Fibroblast of skin of right biceps (primary cell): ENCODE measurements around the gene BLTP3B.
A peak's percentile ranks its signal among the peaks of the same experiment; 100 is the strongest.
"Not testable (repeated sequence)": the region's sequence is repeated elsewhere in the genome, so short reads cannot be mapped to it uniquely, and the experiment has no call there.

Experiments
- DNase-seq: peaks from one replicate; pipeline ENCODE4 v3.0.0-alpha.2; 2013

BLTP3B gene, protein sequence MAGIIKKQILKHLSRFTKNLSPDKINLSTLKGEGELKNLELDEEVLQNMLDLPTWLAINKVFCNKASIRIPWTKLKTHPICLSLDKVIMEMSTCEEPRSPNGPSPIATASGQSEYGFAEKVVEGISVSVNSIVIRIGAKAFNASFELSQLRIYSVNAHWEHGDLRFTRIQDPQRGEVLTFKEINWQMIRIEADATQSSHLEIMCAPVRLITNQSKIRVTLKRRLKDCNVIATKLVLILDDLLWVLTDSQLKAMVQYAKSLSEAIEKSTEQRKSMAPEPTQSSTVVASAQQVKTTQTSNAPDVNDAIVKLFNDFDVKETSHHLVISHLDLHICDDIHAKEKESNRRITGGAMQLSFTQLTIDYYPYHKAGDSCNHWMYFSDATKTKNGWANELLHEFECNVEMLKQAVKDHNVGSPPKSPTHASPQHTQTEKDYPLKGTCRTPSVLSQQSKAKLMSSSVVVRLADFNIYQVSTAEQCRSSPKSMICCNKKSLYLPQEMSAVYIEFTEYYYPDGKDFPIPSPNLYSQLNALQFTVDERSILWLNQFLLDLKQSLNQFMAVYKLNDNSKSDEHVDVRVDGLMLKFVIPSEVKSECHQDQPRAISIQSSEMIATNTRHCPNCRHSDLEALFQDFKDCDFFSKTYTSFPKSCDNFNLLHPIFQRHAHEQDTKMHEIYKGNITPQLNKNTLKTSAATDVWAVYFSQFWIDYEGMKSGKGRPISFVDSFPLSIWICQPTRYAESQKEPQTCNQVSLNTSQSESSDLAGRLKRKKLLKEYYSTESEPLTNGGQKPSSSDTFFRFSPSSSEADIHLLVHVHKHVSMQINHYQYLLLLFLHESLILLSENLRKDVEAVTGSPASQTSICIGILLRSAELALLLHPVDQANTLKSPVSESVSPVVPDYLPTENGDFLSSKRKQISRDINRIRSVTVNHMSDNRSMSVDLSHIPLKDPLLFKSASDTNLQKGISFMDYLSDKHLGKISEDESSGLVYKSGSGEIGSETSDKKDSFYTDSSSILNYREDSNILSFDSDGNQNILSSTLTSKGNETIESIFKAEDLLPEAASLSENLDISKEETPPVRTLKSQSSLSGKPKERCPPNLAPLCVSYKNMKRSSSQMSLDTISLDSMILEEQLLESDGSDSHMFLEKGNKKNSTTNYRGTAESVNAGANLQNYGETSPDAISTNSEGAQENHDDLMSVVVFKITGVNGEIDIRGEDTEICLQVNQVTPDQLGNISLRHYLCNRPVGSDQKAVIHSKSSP (N-terminal part only)

DNA sequence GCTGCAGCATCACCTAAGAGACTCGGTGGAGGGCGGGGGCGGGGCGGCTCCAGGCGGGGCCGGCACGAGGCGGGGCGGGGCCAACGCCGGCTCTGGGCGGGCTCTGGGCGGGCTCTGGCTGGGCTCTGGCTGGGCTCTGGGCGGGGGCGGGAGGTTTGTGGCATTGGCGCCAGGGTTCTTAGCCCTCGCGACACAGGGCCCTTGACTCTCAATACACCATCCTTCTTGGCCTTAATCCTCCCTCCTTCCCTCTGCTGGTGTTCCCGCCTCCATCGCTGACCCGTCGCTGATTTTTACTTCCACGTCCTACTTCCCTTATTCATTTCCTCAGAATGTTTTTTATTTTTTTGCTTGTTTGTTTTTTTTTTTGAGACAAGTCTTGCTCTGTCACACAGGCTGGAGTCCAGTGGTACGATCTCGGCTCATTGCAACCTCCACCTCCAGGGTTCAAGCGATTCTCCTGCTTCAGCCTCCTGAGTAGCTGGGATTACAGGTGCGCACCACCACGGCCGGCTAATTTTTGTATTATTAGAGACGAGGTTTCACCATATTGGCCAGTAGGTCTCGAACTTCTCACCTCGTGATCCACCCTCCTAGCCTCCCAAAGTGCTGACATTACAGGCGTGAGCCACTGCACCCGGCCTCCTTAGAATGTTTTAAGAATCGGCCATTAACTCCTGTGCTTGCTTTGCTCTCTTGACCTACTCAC lies at the start of gene BLTP3B:
Gene BLTP3B, minus strand, starts transcription at position 24 of the 709 bp plus-strand sequence. CDS start 239 bp downstream, outside the sequence.
- peak; percentile 84 for DNase-seq

DNA sequence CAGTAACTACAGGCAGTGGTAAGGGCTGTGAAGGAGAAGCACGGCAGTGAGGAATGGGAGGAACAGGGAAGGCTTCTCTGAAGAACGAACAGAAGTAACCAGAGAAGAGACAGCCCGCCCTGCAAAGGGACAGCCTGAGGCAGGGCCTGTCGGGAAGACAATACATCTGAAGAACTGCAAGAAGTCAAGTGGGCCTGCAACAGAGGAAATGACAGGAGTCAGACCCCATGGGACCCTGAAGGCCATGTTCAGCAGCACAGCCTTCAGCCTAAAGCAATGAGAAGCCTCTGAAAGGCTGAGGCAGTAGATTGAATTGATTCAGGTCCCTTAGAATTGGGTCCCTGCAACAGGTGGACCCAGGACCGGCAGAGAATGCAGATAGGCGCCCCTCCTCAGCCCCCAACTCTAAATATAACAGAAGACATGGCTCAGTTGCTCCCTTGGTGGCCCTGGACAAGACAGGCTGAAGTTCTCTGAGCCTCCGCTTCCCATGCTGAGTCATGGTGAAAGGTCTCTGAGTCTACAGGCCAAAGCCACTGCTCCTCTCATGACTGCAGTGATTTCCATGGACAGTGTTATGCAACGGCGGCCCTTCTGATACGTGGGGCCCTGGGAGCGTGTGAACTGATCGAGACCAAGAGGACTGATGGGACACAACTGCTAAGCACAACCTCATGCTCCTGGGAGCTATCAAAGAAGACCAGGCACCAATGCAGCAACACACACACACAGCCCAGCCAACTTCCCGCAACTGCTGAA lies 47.1 kb upstream of the BLTP3B start:
- no peak for DNase-seq

DNA sequence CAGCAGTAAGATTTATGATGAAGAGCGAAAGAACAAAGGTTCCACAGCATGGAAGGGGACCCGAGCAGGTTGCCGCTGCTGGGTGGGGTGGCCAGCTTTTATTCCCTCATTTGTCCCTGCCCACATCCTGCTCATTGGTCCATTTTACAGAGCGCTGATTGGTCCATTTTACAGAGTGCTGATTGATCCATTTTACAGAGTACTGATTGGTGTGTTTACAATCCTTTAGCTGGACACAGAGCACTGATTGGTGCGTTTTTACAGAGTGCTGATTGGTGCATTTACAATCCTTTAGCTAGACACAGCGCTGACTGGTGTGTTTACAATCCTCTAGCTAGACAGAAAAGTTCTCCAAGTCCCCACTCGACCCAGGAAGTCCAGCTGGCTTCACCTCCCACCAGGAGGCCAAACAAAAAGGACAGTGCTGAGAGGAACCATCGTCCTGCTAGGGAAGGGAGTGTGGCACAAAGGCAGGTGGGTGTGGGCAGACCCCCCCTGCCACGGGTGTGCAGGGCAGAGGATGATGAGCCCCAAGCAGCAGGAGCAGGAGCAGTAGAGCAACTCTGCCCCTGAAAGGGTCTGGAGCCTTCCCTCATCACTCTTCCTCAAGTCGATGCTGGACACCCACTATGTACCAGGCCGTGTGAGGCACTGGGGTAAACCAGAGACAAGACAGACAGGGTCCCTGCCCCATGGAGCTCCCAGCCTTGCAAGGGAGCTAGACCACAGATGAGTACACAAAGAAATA lies 46.4 kb upstream of the BLTP3B start:
- DNase-seq = not testable (repeated sequence)

DNA sequence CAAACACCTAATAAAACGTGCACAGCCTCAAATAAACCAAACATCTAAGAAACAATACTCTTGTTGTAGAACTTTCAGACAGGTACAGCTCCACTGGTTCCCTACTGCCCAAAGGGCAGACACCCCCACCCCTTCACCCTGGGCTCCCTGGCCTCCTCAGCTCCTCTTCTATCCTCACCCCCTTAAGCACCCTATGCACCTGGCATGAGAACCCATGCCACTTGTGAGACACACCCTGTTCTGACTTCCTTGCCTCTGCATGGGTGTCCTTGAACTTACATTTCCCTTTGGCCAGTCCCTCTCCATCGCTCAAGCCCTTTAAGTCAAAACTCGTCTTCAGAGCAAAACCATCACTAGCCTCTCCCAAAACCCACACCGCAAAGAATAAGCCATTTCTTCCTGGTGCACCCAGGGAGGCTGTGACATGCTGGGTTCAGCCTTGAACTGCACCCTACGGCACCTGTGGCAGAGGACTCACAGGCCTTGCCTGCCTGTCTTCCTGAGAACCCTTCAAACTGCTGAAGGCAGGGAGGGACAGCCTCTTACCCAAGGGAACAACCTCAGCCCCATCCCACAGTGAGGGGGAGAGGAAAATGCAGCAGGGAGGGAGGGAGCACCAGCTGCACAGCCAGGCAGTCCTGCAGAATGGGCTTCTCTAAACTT lies 45.3 kb upstream of the BLTP3B start:
- DNase-seq = no peak

DNA sequence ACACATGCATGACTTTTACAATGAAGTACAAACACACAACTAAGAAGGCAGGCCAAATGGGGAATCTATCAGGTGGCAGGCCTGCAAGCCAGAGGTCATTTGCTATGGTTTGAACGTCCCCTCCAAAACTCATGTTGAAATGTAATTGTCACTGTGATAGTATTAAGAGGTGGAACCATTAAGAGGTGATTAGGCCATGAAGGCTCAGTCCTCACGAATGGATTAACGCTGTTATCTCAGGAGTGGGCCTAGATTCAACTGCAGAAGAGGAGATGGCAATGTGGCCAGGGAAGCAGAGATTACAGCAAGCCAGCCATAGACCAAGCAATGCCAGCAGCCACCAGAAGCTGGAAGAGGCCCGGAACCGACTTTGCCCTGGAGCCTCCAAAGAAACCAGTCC lies 44.4 kb upstream of the BLTP3B start:
- no peak for DNase-seq

GRCh38 chr12:100186071-100186470 lies 43.4 kb upstream of the BLTP3B start:
- no peak for DNase-seq

- no peak for DNase-seq
These were observed 42.8 kb upstream of the BLTP3B start for GRCh38 chr12:100185361-100185894.

- no peak for DNase-seq
These were observed 42.0 kb upstream of the BLTP3B start for GRCh38 chr12:100184549-100185145.

- DNase-seq = no peak
These were observed 36.6 kb upstream of the BLTP3B start for GRCh38 chr12:100179252-100179651.

- DNase-seq = not testable (repeated sequence)
These were observed 33.8 kb upstream of the BLTP3B start for GRCh38 chr12:100176493-100176892.

DNA sequence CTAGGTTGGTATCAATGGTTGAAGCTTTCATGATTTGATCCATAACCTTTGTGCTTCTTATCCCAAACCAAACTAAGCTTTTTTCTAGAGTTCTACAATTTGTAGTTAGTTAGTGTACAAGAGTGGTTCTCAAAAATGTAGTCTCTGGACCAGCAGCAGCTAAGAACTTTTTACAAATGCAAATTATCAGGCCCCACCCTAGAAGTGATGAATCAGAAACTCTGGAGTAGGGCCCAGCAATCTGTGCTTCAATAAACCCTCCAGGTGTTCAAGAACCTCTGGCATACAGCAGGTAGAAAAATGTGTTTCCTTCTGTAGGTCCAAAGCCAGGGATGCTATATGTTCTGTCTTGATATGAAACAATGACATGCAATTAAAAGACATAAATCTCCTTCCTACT lies 31.8 kb upstream of the BLTP3B start:
- no peak for DNase-seq

DNA sequence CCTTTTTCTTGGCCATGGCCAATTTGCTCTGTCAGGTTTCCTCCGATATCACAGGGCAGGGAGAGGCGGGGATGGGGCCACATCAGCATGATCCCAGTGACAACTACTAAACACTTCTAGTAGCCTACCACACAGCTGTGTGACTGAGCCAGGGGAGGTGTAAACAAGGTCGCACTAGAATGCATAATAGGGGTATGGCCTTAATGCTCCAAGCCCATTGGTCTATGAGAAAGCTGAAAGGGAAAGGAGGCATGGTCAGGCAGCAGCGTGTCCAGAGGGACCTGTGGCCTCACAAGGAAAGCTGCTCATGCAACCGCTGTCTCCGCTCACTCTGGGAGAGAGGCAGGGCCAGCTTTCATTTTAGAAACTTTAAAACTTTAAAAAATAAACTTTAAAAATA lies 30.4 kb upstream of the BLTP3B start:
- no peak for DNase-seq

- no peak for DNase-seq
These were observed 28.6 kb upstream of the BLTP3B start for GRCh38 chr12:100171248-100171647.

DNA sequence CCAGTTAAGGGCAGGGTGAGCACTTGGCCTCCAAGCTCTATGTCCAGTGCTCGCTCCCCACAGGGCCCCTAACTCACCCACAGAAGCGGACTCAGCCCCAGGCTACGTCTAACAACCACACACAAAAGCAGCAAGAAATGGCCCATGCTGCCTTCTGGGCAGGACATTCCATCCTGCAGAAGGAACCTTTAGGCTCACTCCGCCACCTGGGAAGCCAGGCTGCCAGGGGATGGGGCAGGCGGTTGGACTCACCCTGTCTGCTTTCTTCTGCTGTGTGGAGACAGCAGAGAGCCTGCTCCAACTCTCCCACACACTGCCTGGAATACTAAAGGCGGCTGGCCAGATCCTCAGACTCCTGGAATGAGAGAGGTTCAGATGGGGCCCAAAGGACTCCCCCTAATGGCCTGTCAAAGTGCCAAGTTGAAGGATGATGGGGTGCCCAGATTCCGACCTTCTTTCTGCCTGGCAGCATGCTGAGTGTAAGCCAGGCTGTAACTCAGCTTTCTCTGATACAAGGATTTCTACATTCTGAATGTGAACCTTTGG lies 27.7 kb upstream of the BLTP3B start:
- DNase-seq = no peak

GRCh38 chr12:100169345-100169744 lies 26.7 kb upstream of the BLTP3B start:
- DNase-seq = no peak

GRCh38 chr12:100168562-100168961 lies 25.9 kb upstream of the BLTP3B start:
- no peak for DNase-seq

- no peak for DNase-seq
These were observed 23.6 kb upstream of the BLTP3B start for GRCh38 chr12:100166232-100166631.

GRCh38 chr12:100165356-100165755 lies 22.7 kb upstream of the BLTP3B start:
- no peak for DNase-seq

GRCh38 chr12:100164153-100164704 lies 21.6 kb upstream of the BLTP3B start:
- no peak for DNase-seq
